DND-41 (cell line): Measurements from ENCODE around the gene SOSTDC1.

Source experiments
- ATAC-seq: fragments of 200-7000 bp; cut with Tn5 transposase; 3 replicates; pipeline ENCODE4 v1.9.1; 2021; ENCODE audit warnings: low read depth; ENCODE audit not compliant: insufficient read depth
- DNase-seq: peaks from one replicate; pipeline ENCODE4 v3.0.0-alpha.2; 2020
- H2AFZ ChIP-seq: 2 replicates; pipeline ENCODE4 v1.6.0; 2012; ENCODE audit warnings: low read depth, low read length
- H3K27ac ChIP-seq: 2 replicates; pipeline ENCODE4 v1.5.1; 2012; ENCODE audit warnings: low read length, inconsistent platforms
- H3K27me3 ChIP-seq: fragments of 200-600 bp; sonication (generic); 2 replicates; pipeline ENCODE4 v1.6.0; 2012; ENCODE audit warnings: low read length, mild to moderate bottlenecking, inconsistent platforms; ENCODE audit not compliant: insufficient read depth, poor library complexity
- H3K36me3 ChIP-seq: 2 replicates; pipeline ENCODE4 v1.5.1; 2012; ENCODE audit warnings: low read length, inconsistent platforms; ENCODE audit not compliant: insufficient read depth
- H3K4me1 ChIP-seq: 2 replicates; pipeline ENCODE4 v1.5.1; 2012; ENCODE audit warnings: mild to moderate bottlenecking, low read length; ENCODE audit not compliant: insufficient read depth
- H3K4me2 ChIP-seq: 2 replicates; pipeline ENCODE4 v1.6.0; 2012; ENCODE audit warnings: mild to moderate bottlenecking, moderate library complexity, low read length, inconsistent platforms; ENCODE audit not compliant: insufficient read depth
- H3K4me3 ChIP-seq, 2 experiments: fragments of 200-600 bp in 1 of 2; shearing (Covaris generic) in 1 of 2; 2 replicates each; pipeline ENCODE4 v1.5.1; 2012 to 2016; ENCODE audit warnings: inconsistent platforms in 2 of 2, low read length in 2 of 2, mild to moderate bottlenecking in 2 of 2, low read depth in 1 of 2, moderate library complexity in 1 of 2
- H3K79me2 ChIP-seq: 2 replicates; pipeline ENCODE4 v1.6.0; 2012; ENCODE audit warnings: low read length, inconsistent platforms; ENCODE audit not compliant: insufficient read depth
- H3K9ac ChIP-seq: 2 replicates; pipeline ENCODE4 v1.6.0; 2012; ENCODE audit warnings: low read depth, mild to moderate bottlenecking, inconsistent platforms, low read length, moderate library complexity
- H3K9me3 ChIP-seq: 2 replicates; pipeline ENCODE4 v1.5.1; 2012; ENCODE audit warnings: low read length, moderate library complexity, mild to moderate bottlenecking, inconsistent platforms; ENCODE audit not compliant: insufficient read depth, severe bottlenecking
- H4K20me1 ChIP-seq: 2 replicates; pipeline ENCODE4 v1.6.0; 2012; ENCODE audit warnings: low read length; ENCODE audit not compliant: insufficient read depth
- CTCF ChIP-seq: IDR thresholded peaks from 2 replicates; pipeline ENCODE4 v1.5.1; 2012; ENCODE audit warnings: borderline replicate concordance, low read length, moderate library complexity, mild to moderate bottlenecking; ENCODE audit not compliant: poor library complexity, severe bottlenecking; ENCODE audit errors: extremely low read depth
- EZH2 ChIP-seq: IDR thresholded peaks from 3 replicates; pipeline ENCODE4 v1.6.1; 2012; ENCODE audit warnings: borderline replicate concordance, low read depth, mild to moderate bottlenecking, moderate library complexity, low read length, inconsistent platforms; ENCODE audit not compliant: severe bottlenecking

Gene SOSTDC1

GRCh38 chr7:16492513-16493062 lies 27.1 kb upstream of the SOSTDC1 start:
- no peak for DNase-seq
- TF ChIP-seq CTCF = no peak
- no peak for TF ChIP-seq EZH2
- H3K36me3 ChIP-seq = no peaks in the 10 kb centered on the region

GRCh38 chr7:16491148-16491547 lies 25.6 kb upstream of the SOSTDC1 start:
- Histone ChIP-seq H4K20me1 (no peaks in the 10 kb centered on the region), H2AFZ (no peak overlapping the region), H3K36me3 (no peaks in the 10 kb centered on the region), H3K9ac (no peak overlapping the region), H3K4me2 (no peak overlapping the region), H3K27ac (no peak overlapping the region), H3K4me3 (no peak overlapping the region), H3K27me3 (no peaks in the 10 kb centered on the region), H3K4me1 (no peaks in the 10 kb centered on the region), H3K79me2 (no peaks in the 10 kb centered on the region), H3K9me3 (no peaks in the 10 kb centered on the region)
- ATAC-seq (no peak), DNase-seq (no peak)
- TF ChIP-seq CTCF (no peak), EZH2 (no peak)

More at GRCh38 chr7:16492513-16493062, 27.1 kb upstream of the SOSTDC1 start:
- no peak overlapping the region for H2AFZ ChIP-seq
- H4K20me1 ChIP-seq = no peaks in the 10 kb centered on the region
- H3K4me3 ChIP-seq = no peak overlapping the region
- no peaks in the 10 kb centered on the region for H3K9me3 ChIP-seq
- no peak overlapping the region for H3K27ac ChIP-seq
- no peaks in the 10 kb centered on the region for H3K79me2 ChIP-seq
- ATAC-seq = no peak
- H3K4me2 ChIP-seq = no peak overlapping the region
- no peak overlapping the region for H3K9ac ChIP-seq
- no peaks in the 10 kb centered on the region for H3K4me1 ChIP-seq
- no peaks in the 10 kb centered on the region for H3K27me3 ChIP-seq

- no peaks in the 10 kb centered on the region for H4K20me1 ChIP-seq
- ATAC-seq = no peak
- H3K4me1 ChIP-seq = no peaks in the 10 kb centered on the region
- no peak for TF ChIP-seq CTCF
- no peak overlapping the region for H3K27ac ChIP-seq
- no peaks in the 10 kb centered on the region for H3K27me3 ChIP-seq
- no peak overlapping the region for H3K9ac ChIP-seq
- no peaks in the 10 kb centered on the region for H3K79me2 ChIP-seq
- DNase-seq = no peak
- no peak overlapping the region for H3K4me2 ChIP-seq
- H3K4me3 ChIP-seq = no peak overlapping the region
- no peaks in the 10 kb centered on the region for H3K9me3 ChIP-seq
- no peaks in the 10 kb centered on the region for H3K36me3 ChIP-seq
- no peak overlapping the region for H2AFZ ChIP-seq
Observed at GRCh38 chr7:16484453-16485158, 19.1 kb upstream of the SOSTDC1 start.
